WTC11 (cell line): Measurements from ENCODE around the gene CELF2. TPM values are rescaled to one million over a fixed set of nuclear protein-coding genes. Genes with fewer than 3 reads are reported as not detected.

ENCODE experiments used
- ATAC-seq: fragments of 200-7000 bp; cut with Tn5 transposase; 2 replicates; pipeline ENCODE4 v1.10.0; 2021; ENCODE audit warnings: mild to moderate bottlenecking, moderate library complexity
- CTCF ChIA-PET: fragments of 300-600 bp; sonication (Branson Sonifier 250); formaldehyde crosslinking; loops from one replicate; lab custom pipeline; 2021; ENCODE audit warnings: antibody characterized with exemption; lab: Charles Lee
- POLR2A ChIA-PET: fragments of 350-600 bp; sonication (Branson Sonifier 250); formaldehyde crosslinking; loops from one replicate; lab custom pipeline; 2021; ENCODE audit warnings: antibody characterized with exemption; lab: Charles Lee
- DNase-seq: peaks from one replicate; pipeline ENCODE4 v3.0.0; 2021; ENCODE audit warnings: low spot score
- H3K27ac Mint-ChIP-seq: 2 replicates; pipeline ENCODE4 v1.8.0; 2021; ENCODE audit warnings: mixed read lengths
- H3K27me3 Mint-ChIP-seq: 2 replicates; pipeline ENCODE4 v1.8.0; 2021; ENCODE audit warnings: low read depth, mild to moderate bottlenecking, moderate library complexity, mixed read lengths
- H3K36me3 Mint-ChIP-seq: 2 replicates; pipeline ENCODE4 v1.8.0; 2021; ENCODE audit warnings: mixed read lengths
- H3K4me1 Mint-ChIP-seq: 2 replicates; pipeline ENCODE4 v1.8.0; 2022; ENCODE audit warnings: mixed read lengths
- H3K4me3 Mint-ChIP-seq: 2 replicates; pipeline ENCODE4 v1.8.0; 2021; ENCODE audit warnings: mild to moderate bottlenecking, moderate library complexity, mixed read lengths
- H3K9me3 Mint-ChIP-seq: 2 replicates; pipeline ENCODE4 v1.8.0; 2021; ENCODE audit warnings: mixed read lengths
- CBFB ChIP-seq: sonication (generic); formaldehyde crosslinking; IDR thresholded peaks from 2 replicates; pipeline ENCODE4 v1.8.1; 2022; ENCODE audit warnings: mild to moderate bottlenecking, low read depth, missing genetic modification reagents
- FOXK1 ChIP-seq: sonication (generic); formaldehyde crosslinking; IDR thresholded peaks from 2 replicates; pipeline ENCODE4 v1.8.0; 2022; ENCODE audit warnings: mild to moderate bottlenecking, moderate library complexity, missing genetic modification reagents
- FOXP1 ChIP-seq: sonication (generic); formaldehyde crosslinking; IDR thresholded peaks from 2 replicates; pipeline ENCODE4 v1.8.0; 2022; ENCODE audit warnings: missing genetic modification reagents, mild to moderate bottlenecking, moderate library complexity, borderline replicate concordance
- GRHL2 ChIP-seq: fragments of 250-450 bp; sonication (Bioruptor Pico); IDR thresholded peaks from 2 replicates; pipeline ENCODE4 v1.8.0; 2022; ENCODE audit warnings: mild to moderate bottlenecking, moderate library complexity; ENCODE audit not compliant: insufficient replicate concordance, severe bottlenecking
- KAT7 ChIP-seq: sonication (generic); formaldehyde crosslinking; IDR thresholded peaks from 2 replicates; pipeline ENCODE4 v1.8.1; 2023; ENCODE audit warnings: missing genetic modification reagents, mild to moderate bottlenecking, borderline replicate concordance
- NFE2L1 ChIP-seq: sonication (generic); formaldehyde crosslinking; IDR thresholded peaks from 2 replicates; pipeline ENCODE4 v1.8.1; 2023; ENCODE audit warnings: missing genetic modification reagents
- NR1H2 ChIP-seq: sonication (generic); formaldehyde crosslinking; IDR thresholded peaks from 2 replicates; pipeline ENCODE4 v1.9.0; 2021; ENCODE audit warnings: mild to moderate bottlenecking, moderate library complexity, missing genetic modification reagents
- SMAD3 ChIP-seq: sonication (generic); formaldehyde crosslinking; IDR thresholded peaks from 2 replicates; pipeline ENCODE4 v1.8.0; 2022; ENCODE audit warnings: missing genetic modification reagents, mild to moderate bottlenecking, borderline replicate concordance
- SMAD4 ChIP-seq: sonication (generic); formaldehyde crosslinking; IDR thresholded peaks from 2 replicates; pipeline ENCODE4 v1.8.0; 2022; ENCODE audit warnings: mild to moderate bottlenecking, missing genetic modification reagents
- SOX15 ChIP-seq: fragments of 250-450 bp; sonication (Bioruptor Pico); IDR thresholded peaks from 2 replicates; pipeline ENCODE4 v1.9.0; 2021; ENCODE audit warnings: mild to moderate bottlenecking
- SP1 ChIP-seq: sonication (generic); formaldehyde crosslinking; conservative IDR thresholded peaks from 2 replicates; pipeline ENCODE4 v1.8.1; 2022; ENCODE audit warnings: missing genetic modification reagents
- TEAD4 ChIP-seq: sonication (generic); formaldehyde crosslinking; IDR thresholded peaks from 2 replicates; pipeline ENCODE4 v1.8.0; 2022; ENCODE audit warnings: mild to moderate bottlenecking, missing genetic modification reagents
- ZNF138 ChIP-seq: sonication (generic); formaldehyde crosslinking; conservative IDR thresholded peaks from 2 replicates; pipeline ENCODE4 v1.8.1; 2022; ENCODE audit warnings: mild to moderate bottlenecking, moderate library complexity, missing genetic modification reagents
- ZNF219 ChIP-seq: sonication (generic); formaldehyde crosslinking; IDR thresholded peaks from 2 replicates; pipeline ENCODE4 v1.8.0; 2023; ENCODE audit warnings: missing genetic modification reagents, mild to moderate bottlenecking, borderline replicate concordance
- ZNF263 ChIP-seq: sonication (generic); formaldehyde crosslinking; IDR thresholded peaks from 2 replicates; pipeline ENCODE4 v1.8.1; 2022; ENCODE audit warnings: low read depth, mild to moderate bottlenecking, moderate library complexity, missing genetic modification reagents
- ZNF396 ChIP-seq: fragments of 250-450 bp; sonication (Bioruptor Pico); IDR thresholded peaks from 2 replicates; pipeline ENCODE4 v1.8.0; 2021; ENCODE audit warnings: mild to moderate bottlenecking, moderate library complexity, borderline replicate concordance
- ZNF416 ChIP-seq: fragments of 250-450 bp; sonication (Bioruptor Pico); IDR thresholded peaks from 2 replicates; pipeline ENCODE4 v1.9.0; 2021; ENCODE audit warnings: mild to moderate bottlenecking, inconsistent platforms
- total RNA-seq: library from RNA; stranded (reverse); gene quantifications from 3 replicates; pipeline ENCODE4 v1.2.3, GENCODE V29; 2021
- TF ChIP-seq, protein P1 (sequence below): sonication (generic); formaldehyde crosslinking; IDR thresholded peaks from 2 replicates; pipeline ENCODE4 v1.8.0; 2022; ENCODE audit warnings: missing genetic modification reagents
- TF ChIP-seq, protein P2 (sequence below): sonication (generic); formaldehyde crosslinking; IDR thresholded peaks from 2 replicates; pipeline ENCODE4 v1.8.1; 2022; ENCODE audit warnings: low read depth, mild to moderate bottlenecking, moderate library complexity, missing genetic modification reagents, borderline replicate concordance
- TF ChIP-seq, protein P3 (sequence below): fragments of 250-450 bp; sonication (Bioruptor Pico); conservative IDR thresholded peaks from 2 replicates; pipeline ENCODE4 v1.9.0; 2021; ENCODE audit warnings: mild to moderate bottlenecking
- TF ChIP-seq, protein P4 (sequence below): sonication (generic); formaldehyde crosslinking; IDR thresholded peaks from 2 replicates; pipeline ENCODE4 v1.8.1; 2023; ENCODE audit warnings: mild to moderate bottlenecking, moderate library complexity, missing genetic modification reagents
- TF ChIP-seq, protein P5 (sequence below): sonication (generic); formaldehyde crosslinking; IDR thresholded peaks from 2 replicates; pipeline ENCODE4 v1.8.1; 2023; ENCODE audit warnings: mild to moderate bottlenecking, missing genetic modification reagents, moderate library complexity
- TF ChIP-seq, protein P6 (sequence below): sonication (generic); formaldehyde crosslinking; IDR thresholded peaks from 2 replicates; pipeline ENCODE4 v1.8.0; 2023; ENCODE audit warnings: missing genetic modification reagents

Gene CELF2
- total RNA-seq, 1 experiment from 2014 or later, result 24.6 TPM

DNA sequence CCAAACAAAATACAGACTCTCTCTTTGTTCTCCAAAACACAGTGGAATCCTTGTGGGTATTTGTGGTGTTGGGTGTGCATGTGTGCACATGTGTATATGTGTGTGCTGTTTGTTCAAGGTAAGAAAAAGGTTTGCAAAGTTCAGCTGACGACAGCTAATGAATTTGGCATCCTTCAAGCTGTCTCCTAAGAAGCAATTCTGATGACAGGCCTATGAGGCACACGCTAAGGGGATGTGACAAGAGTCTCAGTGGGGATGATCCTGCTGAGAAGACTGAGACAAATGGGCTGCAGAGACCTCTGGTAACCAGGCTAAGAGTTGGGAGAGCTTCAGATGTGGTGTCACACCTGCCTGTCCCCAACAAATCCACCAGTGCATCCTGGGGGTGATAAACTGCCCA is 26.5 kb upstream of the CELF2 start:
- Mint-ChIP-seq H3K4me3 (no peak overlapping the region), H3K4me1 (no peaks in the 10 kb centered on the region), H3K27me3 (no peaks in the 10 kb centered on the region; the same call in 1 of the 2 replicates), H3K27ac (no peak overlapping the region), H3K9me3 (peaks cover 24% of the 10 kb centered on the region), H3K36me3 (peaks cover 6% of the 10 kb centered on the region; the same call in 1 of the 2 replicates)
- DNase-seq, result no peak
- ATAC-seq, result no peak
- ChIA-PET CTCF (no interaction called here), POLR2A (no interaction called here)
- TF ChIP-seq TEAD4 (CRISPR knock-in tag), result no peak
- no peak for TF ChIP-seq ZNF263 (CRISPR knock-in tag)
- no peak for TF ChIP-seq FOXK1 (CRISPR knock-in tag)
- TF ChIP-seq GRHL2 (CRISPR knock-in tag), result no peak
- TF ChIP-seq, protein P1, sequence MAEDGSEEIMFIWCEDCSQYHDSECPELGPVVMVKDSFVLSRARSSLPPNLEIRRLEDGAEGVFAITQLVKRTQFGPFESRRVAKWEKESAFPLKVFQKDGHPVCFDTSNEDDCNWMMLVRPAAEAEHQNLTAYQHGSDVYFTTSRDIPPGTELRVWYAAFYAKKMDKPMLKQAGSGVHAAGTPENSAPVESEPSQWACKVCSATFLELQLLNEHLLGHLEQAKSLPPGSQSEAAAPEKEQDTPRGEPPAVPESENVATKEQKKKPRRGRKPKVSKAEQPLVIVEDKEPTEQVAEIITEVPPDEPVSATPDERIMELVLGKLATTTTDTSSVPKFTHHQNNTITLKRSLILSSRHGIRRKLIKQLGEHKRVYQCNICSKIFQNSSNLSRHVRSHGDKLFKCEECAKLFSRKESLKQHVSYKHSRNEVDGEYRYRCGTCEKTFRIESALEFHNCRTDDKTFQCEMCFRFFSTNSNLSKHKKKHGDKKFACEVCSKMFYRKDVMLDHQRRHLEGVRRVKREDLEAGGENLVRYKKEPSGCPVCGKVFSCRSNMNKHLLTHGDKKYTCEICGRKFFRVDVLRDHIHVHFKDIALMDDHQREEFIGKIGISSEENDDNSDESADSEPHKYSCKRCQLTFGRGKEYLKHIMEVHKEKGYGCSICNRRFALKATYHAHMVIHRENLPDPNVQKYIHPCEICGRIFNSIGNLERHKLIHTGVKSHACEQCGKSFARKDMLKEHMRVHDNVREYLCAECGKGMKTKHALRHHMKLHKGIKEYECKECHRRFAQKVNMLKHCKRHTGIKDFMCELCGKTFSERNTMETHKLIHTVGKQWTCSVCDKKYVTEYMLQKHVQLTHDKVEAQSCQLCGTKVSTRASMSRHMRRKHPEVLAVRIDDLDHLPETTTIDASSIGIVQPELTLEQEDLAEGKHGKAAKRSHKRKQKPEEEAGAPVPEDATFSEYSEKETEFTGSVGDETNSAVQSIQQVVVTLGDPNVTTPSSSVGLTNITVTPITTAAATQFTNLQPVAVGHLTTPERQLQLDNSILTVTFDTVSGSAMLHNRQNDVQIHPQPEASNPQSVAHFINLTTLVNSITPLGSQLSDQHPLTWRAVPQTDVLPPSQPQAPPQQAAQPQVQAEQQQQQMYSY (CRISPR knock-in tag), result no peak
- TF ChIP-seq, protein P2, sequence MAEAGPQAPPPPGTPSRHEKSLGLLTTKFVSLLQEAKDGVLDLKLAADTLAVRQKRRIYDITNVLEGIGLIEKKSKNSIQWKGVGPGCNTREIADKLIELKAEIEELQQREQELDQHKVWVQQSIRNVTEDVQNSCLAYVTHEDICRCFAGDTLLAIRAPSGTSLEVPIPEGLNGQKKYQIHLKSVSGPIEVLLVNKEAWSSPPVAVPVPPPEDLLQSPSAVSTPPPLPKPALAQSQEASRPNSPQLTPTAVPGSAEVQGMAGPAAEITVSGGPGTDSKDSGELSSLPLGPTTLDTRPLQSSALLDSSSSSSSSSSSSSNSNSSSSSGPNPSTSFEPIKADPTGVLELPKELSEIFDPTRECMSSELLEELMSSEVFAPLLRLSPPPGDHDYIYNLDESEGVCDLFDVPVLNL, result no peak
- TF ChIP-seq, protein P3, sequence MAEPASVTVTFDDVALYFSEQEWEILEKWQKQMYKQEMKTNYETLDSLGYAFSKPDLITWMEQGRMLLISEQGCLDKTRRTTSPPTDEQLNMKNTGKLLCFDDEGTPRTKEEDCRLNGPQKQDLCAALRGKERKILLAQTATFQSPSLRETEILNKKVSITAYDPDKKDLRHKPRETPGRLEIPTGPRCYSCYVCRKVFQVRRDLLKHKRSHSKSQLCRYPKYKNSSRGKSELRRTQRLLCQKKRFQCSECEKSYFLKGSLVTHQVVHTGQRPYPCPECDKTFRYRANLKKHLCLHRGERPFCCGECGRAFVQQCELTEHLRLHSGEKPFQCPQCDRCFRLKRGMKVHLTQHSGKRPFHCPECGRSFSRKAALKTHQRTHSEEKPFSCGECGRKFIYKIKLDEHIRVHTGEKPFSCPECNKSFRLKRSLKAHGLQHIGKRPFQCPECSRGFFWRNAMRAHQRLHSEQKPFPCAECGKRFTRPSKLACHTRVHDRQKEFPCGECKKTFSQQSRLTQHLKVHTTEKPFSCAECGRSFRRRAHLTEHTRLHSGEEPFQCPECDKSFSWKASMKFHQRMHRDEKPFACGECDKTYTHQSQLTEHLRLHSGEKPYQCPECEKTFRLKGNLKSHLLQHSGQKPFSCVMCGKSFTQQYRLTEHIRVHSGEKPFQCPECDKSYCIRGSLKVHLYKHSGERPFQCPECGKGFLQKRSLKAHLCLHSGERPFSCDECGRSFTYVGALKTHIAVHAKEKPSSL, result no peak
- TF ChIP-seq ZNF138 (CRISPR knock-in tag), result no peak
- TF ChIP-seq, protein P4, sequence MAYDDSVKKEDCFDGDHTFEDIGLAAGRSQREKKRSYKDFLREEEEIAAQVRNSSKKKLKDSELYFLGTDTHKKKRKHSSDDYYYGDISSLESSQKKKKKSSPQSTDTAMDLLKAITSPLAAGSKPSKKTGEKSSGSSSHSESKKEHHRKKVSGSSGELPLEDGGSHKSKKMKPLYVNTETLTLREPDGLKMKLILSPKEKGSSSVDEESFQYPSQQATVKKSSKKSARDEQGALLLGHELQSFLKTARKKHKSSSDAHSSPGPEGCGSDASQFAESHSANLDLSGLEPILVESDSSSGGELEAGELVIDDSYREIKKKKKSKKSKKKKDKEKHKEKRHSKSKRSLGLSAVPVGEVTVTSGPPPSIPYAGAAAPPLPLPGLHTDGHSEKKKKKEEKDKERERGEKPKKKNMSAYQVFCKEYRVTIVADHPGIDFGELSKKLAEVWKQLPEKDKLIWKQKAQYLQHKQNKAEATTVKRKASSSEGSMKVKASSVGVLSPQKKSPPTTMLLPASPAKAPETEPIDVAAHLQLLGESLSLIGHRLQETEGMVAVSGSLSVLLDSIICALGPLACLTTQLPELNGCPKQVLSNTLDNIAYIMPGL (CRISPR knock-in tag), result no peak
- no peak for TF ChIP-seq SOX15 (CRISPR knock-in tag)
- TF ChIP-seq SMAD4 (CRISPR knock-in tag), result no peak
- no peak for TF ChIP-seq ZNF396 (CRISPR knock-in tag)
- TF ChIP-seq NR1H2, result no peak
- TF ChIP-seq CBFB (CRISPR knock-in tag), result no peak
- no peak for TF ChIP-seq SP1 (CRISPR knock-in tag)
- no peak for TF ChIP-seq KAT7 (CRISPR knock-in tag)
- no peak for TF ChIP-seq NFE2L1 (CRISPR knock-in tag)
- TF ChIP-seq SMAD3 (CRISPR knock-in tag), result no peak

DNA sequence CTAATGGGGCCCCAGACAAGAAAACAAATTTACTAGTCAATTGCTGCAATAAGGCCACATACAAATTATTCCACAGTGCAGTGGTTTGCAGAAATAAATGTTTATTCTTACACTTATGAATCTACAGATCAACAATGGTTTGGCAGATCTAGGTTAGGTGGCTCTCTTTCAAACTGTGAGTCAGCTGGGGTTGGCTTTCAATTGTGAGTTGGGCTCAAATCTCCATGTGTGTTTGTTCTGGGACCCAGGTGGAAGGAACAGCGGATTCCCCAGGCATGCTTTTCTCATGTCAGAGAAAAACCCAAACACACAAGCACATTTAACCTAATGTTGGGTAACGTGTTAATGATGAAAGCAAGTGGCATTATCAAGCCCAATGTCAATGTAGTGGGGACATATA is 25.6 kb upstream of the CELF2 start:
- H3K4me1 Mint-ChIP-seq, result no peaks in the 10 kb centered on the region
- TF ChIP-seq, protein P5, sequence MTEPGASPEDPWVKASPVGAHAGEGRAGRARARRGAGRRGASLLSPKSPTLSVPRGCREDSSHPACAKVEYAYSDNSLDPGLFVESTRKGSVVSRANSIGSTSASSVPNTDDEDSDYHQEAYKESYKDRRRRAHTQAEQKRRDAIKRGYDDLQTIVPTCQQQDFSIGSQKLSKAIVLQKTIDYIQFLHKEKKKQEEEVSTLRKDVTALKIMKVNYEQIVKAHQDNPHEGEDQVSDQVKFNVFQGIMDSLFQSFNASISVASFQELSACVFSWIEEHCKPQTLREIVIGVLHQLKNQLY (CRISPR knock-in tag), result no peak
- TF ChIP-seq, protein P6, sequence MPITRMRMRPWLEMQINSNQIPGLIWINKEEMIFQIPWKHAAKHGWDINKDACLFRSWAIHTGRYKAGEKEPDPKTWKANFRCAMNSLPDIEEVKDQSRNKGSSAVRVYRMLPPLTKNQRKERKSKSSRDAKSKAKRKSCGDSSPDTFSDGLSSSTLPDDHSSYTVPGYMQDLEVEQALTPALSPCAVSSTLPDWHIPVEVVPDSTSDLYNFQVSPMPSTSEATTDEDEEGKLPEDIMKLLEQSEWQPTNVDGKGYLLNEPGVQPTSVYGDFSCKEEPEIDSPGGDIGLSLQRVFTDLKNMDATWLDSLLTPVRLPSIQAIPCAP (CRISPR knock-in tag), result no peak
- no peak for TF ChIP-seq ZNF138 (CRISPR knock-in tag)
- no peak for TF ChIP-seq ZNF416 (CRISPR knock-in tag)
- TF ChIP-seq SP1 (CRISPR knock-in tag), result no peak
- TF ChIP-seq ZNF396 (CRISPR knock-in tag), result no peak
- no peak for TF ChIP-seq FOXK1 (CRISPR knock-in tag)
- no peak for TF ChIP-seq ZNF219 (CRISPR knock-in tag)
- TF ChIP-seq FOXP1 (CRISPR knock-in tag), result no peak
- H3K4me3 Mint-ChIP-seq, result no peak overlapping the region
- H3K27ac Mint-ChIP-seq, result no peak overlapping the region
- CTCF ChIA-PET, result no interaction called here
- POLR2A ChIA-PET, result no interaction called here
- no peak for ATAC-seq
- no peak for DNase-seq
- no peaks in the 10 kb centered on the region; the same call in 1 of the 2 replicates for H3K27me3 Mint-ChIP-seq
- H3K36me3 Mint-ChIP-seq, result peaks cover 6% of the 10 kb centered on the region; the same call in 1 of the 2 replicates
- peaks cover 29% of the 10 kb centered on the region for H3K9me3 Mint-ChIP-seq
